ENCODE data around the gene LY6G6F.

LY6G6F gene

GRCh38 chr6:31737991-31738979, 31.6 kb downstream of the LY6G6F start:
- Histone ChIP-seq H3K27ac (ENCODE audit: low read depth, low read length) (peak overlapping the region; percentile 41; the same call in 1 of the 2 replicates), H3K36me3 (ENCODE audit: control insufficient read depth, insufficient read depth, low read length) (peaks cover 31% of the 10 kb centered on the region), H3K9ac (ENCODE audit: low read length) (peak overlapping the region; percentile 58), H3K9me3 (ENCODE audit: control insufficient read depth, insufficient read depth, low read depth, low read length) (no peaks in the 10 kb centered on the region), H3K27me3 (ENCODE audit: control insufficient read depth, insufficient read depth, low read length) (no peaks in the 10 kb centered on the region), H3K4me3 (ENCODE audit: low read depth, low read length) (peak overlapping the region; percentile 31), H3K4me1 (ENCODE audit: control insufficient read depth, insufficient read depth, low read length) (peaks cover 40% of the 10 kb centered on the region)

GRCh38 chr6:31739639-31740396, 33.2 kb downstream of the LY6G6F start, which contains the start of gene MSH5:
MSH5 (plus strand) TSS chr6:31740005; CDS start chr6:31740467, 462 bp downstream.
- peak within 1 kb of the TSS; percentile 72 for H3K4me3 ChIP-seq (ENCODE audit: low read depth, low read length)
- peak within 1 kb of the TSS; percentile 96 for H3K9ac ChIP-seq (ENCODE audit: low read length)
- H3K27me3 ChIP-seq (ENCODE audit: control insufficient read depth, insufficient read depth, low read length) = no peaks in the 10 kb centered on the region
- peaks cover 28% of the 10 kb centered on the region for H3K36me3 ChIP-seq (ENCODE audit: control insufficient read depth, insufficient read depth, low read length)
- peak within 1 kb of the TSS; percentile 91 for H3K27ac ChIP-seq (ENCODE audit: low read depth, low read length)
- H3K9me3 ChIP-seq (ENCODE audit: control insufficient read depth, insufficient read depth, low read depth, low read length) = no peaks in the 10 kb centered on the region
- peaks cover 31% of the 10 kb centered on the region for H3K4me1 ChIP-seq (ENCODE audit: control insufficient read depth, insufficient read depth, low read length)

- no peaks in the 10 kb centered on the region for H3K9me3 ChIP-seq (ENCODE audit: control insufficient read depth, insufficient read depth, low read depth, low read length)
- peak overlapping the region; percentile 96 for H3K9ac ChIP-seq (ENCODE audit: low read length)
- H3K36me3 ChIP-seq (ENCODE audit: control insufficient read depth, insufficient read depth, low read length) = peaks cover 33% of the 10 kb centered on the region
- H3K27me3 ChIP-seq (ENCODE audit: control insufficient read depth, insufficient read depth, low read length) = no peaks in the 10 kb centered on the region
- peak overlapping the region; percentile 91 for H3K27ac ChIP-seq (ENCODE audit: low read depth, low read length)
- peaks cover 31% of the 10 kb centered on the region for H3K4me1 ChIP-seq (ENCODE audit: control insufficient read depth, insufficient read depth, low read length)
- H3K4me3 ChIP-seq (ENCODE audit: low read depth, low read length) = peak overlapping the region; percentile 72
Observed at GRCh38 chr6:31740397-31741223, 33.9 kb downstream of the LY6G6F start.

- H3K27me3 ChIP-seq (ENCODE audit: control insufficient read depth, insufficient read depth, low read length) = no peaks in the 10 kb centered on the region
- no peaks in the 10 kb centered on the region for H3K9me3 ChIP-seq (ENCODE audit: control insufficient read depth, insufficient read depth, low read depth, low read length)
- H3K36me3 ChIP-seq (ENCODE audit: control insufficient read depth, insufficient read depth, low read length) = peaks cover 33% of the 10 kb centered on the region
- H3K9ac ChIP-seq (ENCODE audit: low read length) = no peak overlapping the region
- H3K4me1 ChIP-seq (ENCODE audit: control insufficient read depth, insufficient read depth, low read length) = peaks cover 28% of the 10 kb centered on the region
- H3K4me3 ChIP-seq (ENCODE audit: low read depth, low read length) = no peak overlapping the region
- no peak overlapping the region for H3K27ac ChIP-seq (ENCODE audit: low read depth, low read length)
Observed at GRCh38 chr6:31741815-31742214, 35.1 kb downstream of the LY6G6F start.

GRCh38 chr6:31742894-31743293, 36.2 kb downstream of the LY6G6F start:
- Histone ChIP-seq H3K36me3 (ENCODE audit: control insufficient read depth, insufficient read depth, low read length) (peaks cover 44% of the 10 kb centered on the region), H3K9me3 (ENCODE audit: control insufficient read depth, insufficient read depth, low read depth, low read length) (no peaks in the 10 kb centered on the region), H3K4me1 (ENCODE audit: control insufficient read depth, insufficient read depth, low read length) (peaks cover 19% of the 10 kb centered on the region), H3K27me3 (ENCODE audit: control insufficient read depth, insufficient read depth, low read length) (no peaks in the 10 kb centered on the region), H3K27ac (ENCODE audit: low read depth, low read length) (no peak overlapping the region), H3K9ac (ENCODE audit: low read length) (no peak overlapping the region), H3K4me3 (ENCODE audit: low read depth, low read length) (no peak overlapping the region)

- Histone ChIP-seq H3K27ac (ENCODE audit: low read depth, low read length) (no peak overlapping the region), H3K36me3 (ENCODE audit: control insufficient read depth, insufficient read depth, low read length) (peaks cover 49% of the 10 kb centered on the region), H3K4me1 (ENCODE audit: control insufficient read depth, insufficient read depth, low read length) (peaks cover 9% of the 10 kb centered on the region; the same call in 1 of the 2 replicates), H3K4me3 (ENCODE audit: low read depth, low read length) (no peak overlapping the region), H3K9ac (ENCODE audit: low read length) (no peak overlapping the region), H3K27me3 (ENCODE audit: control insufficient read depth, insufficient read depth, low read length) (no peaks in the 10 kb centered on the region), H3K9me3 (ENCODE audit: control insufficient read depth, insufficient read depth, low read depth, low read length) (no peaks in the 10 kb centered on the region)
Observed at GRCh38 chr6:31744422-31744821, 37.8 kb downstream of the LY6G6F start.

- Histone ChIP-seq H3K27ac (ENCODE audit: low read depth, low read length) (no peak overlapping the region), H3K9ac (ENCODE audit: low read length) (no peak overlapping the region), H3K36me3 (ENCODE audit: control insufficient read depth, insufficient read depth, low read length) (peaks cover 37% of the 10 kb centered on the region), H3K9me3 (ENCODE audit: control insufficient read depth, insufficient read depth, low read depth, low read length) (no peaks in the 10 kb centered on the region), H3K4me3 (ENCODE audit: low read depth, low read length) (no peak overlapping the region), H3K27me3 (ENCODE audit: control insufficient read depth, insufficient read depth, low read length) (no peaks in the 10 kb centered on the region), H3K4me1 (ENCODE audit: control insufficient read depth, insufficient read depth, low read length) (no peaks in the 10 kb centered on the region)
Observed at GRCh38 chr6:31749301-31750036, 42.8 kb downstream of the LY6G6F start.

GRCh38 chr6:31750411-31751022, 43.9 kb downstream of the LY6G6F start:
- H3K4me1 ChIP-seq (ENCODE audit: control insufficient read depth, insufficient read depth, low read length) = no peaks in the 10 kb centered on the region
- no peak overlapping the region for H3K27ac ChIP-seq (ENCODE audit: low read depth, low read length)
- no peak overlapping the region for H3K9ac ChIP-seq (ENCODE audit: low read length)
- H3K4me3 ChIP-seq (ENCODE audit: low read depth, low read length) = no peak overlapping the region
- peaks cover 32% of the 10 kb centered on the region for H3K36me3 ChIP-seq (ENCODE audit: control insufficient read depth, insufficient read depth, low read length)
- H3K27me3 ChIP-seq (ENCODE audit: control insufficient read depth, insufficient read depth, low read length) = no peaks in the 10 kb centered on the region
- no peaks in the 10 kb centered on the region for H3K9me3 ChIP-seq (ENCODE audit: control insufficient read depth, insufficient read depth, low read depth, low read length)

- no peaks in the 10 kb centered on the region for H3K9me3 ChIP-seq (ENCODE audit: control insufficient read depth, insufficient read depth, low read depth, low read length)
- no peak overlapping the region for H3K9ac ChIP-seq (ENCODE audit: low read length)
- H3K27ac ChIP-seq (ENCODE audit: low read depth, low read length) = no peak overlapping the region
- H3K27me3 ChIP-seq (ENCODE audit: control insufficient read depth, insufficient read depth, low read length) = no peaks in the 10 kb centered on the region
- peaks cover 24% of the 10 kb centered on the region for H3K36me3 ChIP-seq (ENCODE audit: control insufficient read depth, insufficient read depth, low read length)
- H3K4me3 ChIP-seq (ENCODE audit: low read depth, low read length) = no peak overlapping the region
- no peaks in the 10 kb centered on the region for H3K4me1 ChIP-seq (ENCODE audit: control insufficient read depth, insufficient read depth, low read length)
Observed at GRCh38 chr6:31752739-31753319, 46.2 kb downstream of the LY6G6F start.

All from HUES6 (cell line).